Nephron progenitor cell (in vitro differentiated cells): ENCODE measurements around the gene IRAK4.

Source experiments
- DNase-seq: peaks from one replicate; pipeline ENCODE4 v3.0.0; 2021
- H3K27ac Mint-ChIP-seq: 2 replicates; pipeline ENCODE4 v1.8.0; 2021; ENCODE audit warnings: mild to moderate bottlenecking, moderate library complexity, mixed read lengths
- H3K27me3 Mint-ChIP-seq: 2 replicates; pipeline ENCODE4 v1.8.0; 2021; ENCODE audit warnings: mild to moderate bottlenecking, low read depth, mixed read lengths; ENCODE audit not compliant: poor library complexity
- H3K36me3 Mint-ChIP-seq: 2 replicates; pipeline ENCODE4 v1.8.0; 2021; ENCODE audit warnings: low read depth, mixed read lengths
- H3K4me1 Mint-ChIP-seq: 2 replicates; pipeline ENCODE4 v1.8.0; 2021; ENCODE audit warnings: mixed read lengths
- H3K4me3 Mint-ChIP-seq: 2 replicates; pipeline ENCODE4 v1.8.0; 2021; ENCODE audit warnings: mild to moderate bottlenecking, moderate library complexity, mixed read lengths
- H3K9me3 Mint-ChIP-seq: 2 replicates; pipeline ENCODE4 v1.8.0; 2021; ENCODE audit warnings: mild to moderate bottlenecking, moderate library complexity, mixed read lengths
- TF ChIP-seq, protein P1 (sequence below): fragments of 200-600 bp; sonication (generic); IDR thresholded peaks from 2 replicates; pipeline ENCODE4 v1.5.0; 2021; ENCODE audit warnings: antibody characterized with exemption

Gene IRAK4

DNA sequence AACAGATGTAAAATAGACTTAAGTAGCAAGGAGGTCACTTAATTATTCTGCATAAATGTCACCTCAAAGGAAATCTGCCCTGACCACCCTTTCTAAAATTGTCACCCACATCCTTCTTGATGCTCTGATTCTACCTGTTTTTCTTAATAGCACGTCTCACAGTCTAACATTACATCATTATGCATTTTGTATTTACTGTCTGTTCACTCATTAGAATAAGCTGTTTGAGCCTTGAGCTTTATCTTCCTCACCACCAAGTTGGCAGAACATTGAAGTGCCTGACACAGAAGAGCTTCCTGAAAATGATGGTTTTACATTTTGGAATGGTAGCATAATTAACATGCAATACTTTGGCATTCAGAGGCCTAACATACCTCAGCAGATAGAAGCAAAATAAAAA, 68.3 kb downstream of the IRAK4 start:
- DNase-seq, result no peak
- no peak overlapping the region for H3K4me3 Mint-ChIP-seq
- H3K27ac Mint-ChIP-seq, result no peak overlapping the region
- peaks cover 5% of the 10 kb centered on the region for H3K27me3 Mint-ChIP-seq
- no peaks in the 10 kb centered on the region for H3K9me3 Mint-ChIP-seq
- no peaks in the 10 kb centered on the region for H3K36me3 Mint-ChIP-seq
- TF ChIP-seq, protein P1, sequence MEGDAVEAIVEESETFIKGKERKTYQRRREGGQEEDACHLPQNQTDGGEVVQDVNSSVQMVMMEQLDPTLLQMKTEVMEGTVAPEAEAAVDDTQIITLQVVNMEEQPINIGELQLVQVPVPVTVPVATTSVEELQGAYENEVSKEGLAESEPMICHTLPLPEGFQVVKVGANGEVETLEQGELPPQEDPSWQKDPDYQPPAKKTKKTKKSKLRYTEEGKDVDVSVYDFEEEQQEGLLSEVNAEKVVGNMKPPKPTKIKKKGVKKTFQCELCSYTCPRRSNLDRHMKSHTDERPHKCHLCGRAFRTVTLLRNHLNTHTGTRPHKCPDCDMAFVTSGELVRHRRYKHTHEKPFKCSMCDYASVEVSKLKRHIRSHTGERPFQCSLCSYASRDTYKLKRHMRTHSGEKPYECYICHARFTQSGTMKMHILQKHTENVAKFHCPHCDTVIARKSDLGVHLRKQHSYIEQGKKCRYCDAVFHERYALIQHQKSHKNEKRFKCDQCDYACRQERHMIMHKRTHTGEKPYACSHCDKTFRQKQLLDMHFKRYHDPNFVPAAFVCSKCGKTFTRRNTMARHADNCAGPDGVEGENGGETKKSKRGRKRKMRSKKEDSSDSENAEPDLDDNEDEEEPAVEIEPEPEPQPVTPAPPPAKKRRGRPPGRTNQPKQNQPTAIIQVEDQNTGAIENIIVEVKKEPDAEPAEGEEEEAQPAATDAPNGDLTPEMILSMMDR, result no peak
- H3K4me1 Mint-ChIP-seq, result peaks cover 6% of the 10 kb centered on the region

GRCh38 chr12:43832463-43833168, 73.9 kb downstream of the IRAK4 start:
- no peak for DNase-seq
- Mint-ChIP-seq H3K27me3 (peaks cover 19% of the 10 kb centered on the region), H3K27ac (no peak overlapping the region), H3K4me1 (peaks cover 20% of the 10 kb centered on the region), H3K9me3 (no peaks in the 10 kb centered on the region), H3K4me3 (no peak overlapping the region), H3K36me3 (no peaks in the 10 kb centered on the region)
- TF ChIP-seq, protein P1, result no peak

GRCh38 chr12:43835264-43835655, 76.5 kb downstream of the IRAK4 start:
- H3K4me3 Mint-ChIP-seq, result peak overlapping the region; percentile 85
- no peaks in the 10 kb centered on the region for H3K36me3 Mint-ChIP-seq
- TF ChIP-seq, protein P1, result no peak
- H3K4me1 Mint-ChIP-seq, result peaks cover 14% of the 10 kb centered on the region
- H3K27ac Mint-ChIP-seq, result no peak overlapping the region
- H3K27me3 Mint-ChIP-seq, result peaks cover 30% of the 10 kb centered on the region
- no peaks in the 10 kb centered on the region for H3K9me3 Mint-ChIP-seq
- no peak for DNase-seq

GRCh38 chr12:43835656-43836474, 77.1 kb downstream of the IRAK4 start, which contains the start of gene TMEM117:
TMEM117 (plus strand) TSS chr12:43836081.
- DNase-seq, result peak; percentile 74
- Mint-ChIP-seq H3K36me3 (no peaks in the 10 kb centered on the region), H3K27me3 (peaks cover 35% of the 10 kb centered on the region), H3K4me1 (peaks cover 14% of the 10 kb centered on the region), H3K27ac (no peak within 1 kb of the TSS), H3K9me3 (no peaks in the 10 kb centered on the region), H3K4me3 (peak within 1 kb of the TSS; percentile 85)
- TF ChIP-seq, protein P1, result no peak

DNA sequence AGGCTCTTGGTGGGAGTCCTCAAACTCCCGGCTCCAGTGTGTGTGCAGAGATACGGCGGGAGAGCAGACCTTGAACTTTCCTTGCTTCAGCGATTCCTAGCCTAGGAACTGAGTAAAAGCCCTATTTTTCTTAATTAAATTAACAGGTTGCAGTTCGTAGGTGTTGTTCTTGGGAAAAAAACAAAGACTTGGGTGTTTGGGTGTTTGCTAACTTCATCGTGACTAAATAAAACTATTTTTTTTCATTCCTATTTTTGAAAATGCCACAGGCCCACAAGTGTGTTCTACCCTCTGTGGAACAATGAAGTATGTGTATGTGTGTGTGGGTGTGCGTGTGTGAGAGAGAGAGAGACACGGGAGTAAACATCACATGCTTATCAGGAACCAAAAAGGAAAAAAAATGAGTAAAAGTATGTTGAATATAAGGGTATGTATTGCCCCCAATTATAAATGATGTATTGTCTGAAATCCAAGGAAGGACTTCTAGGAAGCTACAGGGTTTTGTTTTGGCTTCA, 77.8 kb downstream of the IRAK4 start:
- Mint-ChIP-seq H3K27ac (no peak overlapping the region), H3K27me3 (peaks cover 38% of the 10 kb centered on the region), H3K9me3 (no peaks in the 10 kb centered on the region), H3K4me3 (peak overlapping the region; percentile 77), H3K36me3 (no peaks in the 10 kb centered on the region), H3K4me1 (peaks cover 14% of the 10 kb centered on the region)
- TF ChIP-seq, protein P1, result no peak
- no peak for DNase-seq
